T-helper 1 cell treated with Interleukin-12 subunit alpha and Interleukin-12 subunit beta and Interleukin-4 antibody, amounts not matched to agents 30 μg/mL and 1 μg/mL, for 36 hours (primary cell): Measurements from ENCODE around the gene L3MBTL2.
"Not testable (repeated sequence)": the region's sequence is repeated elsewhere in the genome, so short reads cannot be mapped to it uniquely, and the experiment has no call there.

Source experiments
- H3K27ac Mint-ChIP-seq: one replicate; pipeline ENCODE4 v1.8.0; 2021; ENCODE audit warnings: mild to moderate bottlenecking, mixed read lengths
- H3K27me3 Mint-ChIP-seq: one replicate; pipeline ENCODE4 v1.8.0; 2021; ENCODE audit warnings: low read depth, mixed read lengths
- H3K36me3 Mint-ChIP-seq: one replicate; pipeline ENCODE4 v1.8.0; 2021; ENCODE audit warnings: low read depth, mixed read lengths
- H3K4me1 Mint-ChIP-seq: one replicate; pipeline ENCODE4 v1.8.0; 2021; ENCODE audit warnings: low read depth, mixed read lengths
- H3K4me3 Mint-ChIP-seq: one replicate; pipeline ENCODE4 v1.8.0; 2021; ENCODE audit warnings: mild to moderate bottlenecking, moderate library complexity, mixed read lengths
- H3K9me3 Mint-ChIP-seq: one replicate; pipeline ENCODE4 v1.8.0; 2021; ENCODE audit warnings: mixed read lengths

The L3MBTL2 gene

DNA sequence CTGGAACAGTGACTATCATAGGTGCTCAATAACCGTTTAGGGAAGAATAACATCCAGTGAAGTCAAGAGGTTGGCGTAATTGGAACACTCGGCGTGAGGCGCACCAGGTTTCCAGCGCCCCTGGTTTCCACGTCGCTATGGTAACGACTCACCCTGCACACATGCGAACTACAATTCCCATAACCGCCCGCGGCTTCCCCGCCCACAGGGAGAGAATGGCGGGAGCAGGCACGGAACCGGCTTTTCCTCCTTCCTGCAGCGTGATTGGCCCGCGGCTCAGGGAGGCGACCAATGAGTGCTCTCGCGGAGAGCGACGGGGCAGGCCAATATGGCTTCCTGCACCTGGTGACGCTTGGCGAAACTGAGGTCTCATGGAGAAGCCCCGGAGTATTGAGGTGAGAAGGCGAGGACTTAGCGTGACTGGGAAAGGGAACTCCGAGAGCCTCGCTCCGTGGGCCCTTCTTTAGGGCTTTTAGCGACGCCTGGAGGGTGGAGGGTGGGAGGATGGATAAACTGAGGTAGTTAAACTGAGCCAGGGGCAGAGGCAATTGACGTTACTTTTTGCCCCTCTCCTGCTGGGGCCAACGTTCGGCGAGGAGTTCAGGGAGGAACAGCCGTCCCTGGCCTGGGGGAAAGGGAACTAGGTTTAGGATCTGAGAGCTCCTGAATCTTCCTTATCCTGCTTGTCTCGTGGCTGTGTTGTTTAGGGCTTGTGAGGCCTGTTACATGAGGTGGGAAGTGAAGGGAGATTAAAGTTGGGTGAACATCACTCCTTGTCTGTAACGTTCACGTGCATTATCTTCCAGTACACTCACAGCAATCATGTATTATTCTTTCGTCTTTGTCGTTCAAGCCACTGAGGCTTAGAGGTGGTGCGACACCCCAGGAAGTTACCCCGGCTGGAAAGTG, at the start of gene L3MBTL2:
L3MBTL2 (plus strand) TSS at position 321 of the 909 bp plus-strand sequence; CDS start at position 372, 51 bp downstream.
- Mint-ChIP-seq H3K27ac (peak within 1 kb of the TSS; percentile 88), H3K27me3 (peaks cover 13% of the 10 kb centered on the region), H3K9me3 (no peaks in the 10 kb centered on the region), H3K36me3 (peaks cover 11% of the 10 kb centered on the region), H3K4me1 (peaks cover 26% of the 10 kb centered on the region), H3K4me3 (peak within 1 kb of the TSS; percentile 95)

DNA sequence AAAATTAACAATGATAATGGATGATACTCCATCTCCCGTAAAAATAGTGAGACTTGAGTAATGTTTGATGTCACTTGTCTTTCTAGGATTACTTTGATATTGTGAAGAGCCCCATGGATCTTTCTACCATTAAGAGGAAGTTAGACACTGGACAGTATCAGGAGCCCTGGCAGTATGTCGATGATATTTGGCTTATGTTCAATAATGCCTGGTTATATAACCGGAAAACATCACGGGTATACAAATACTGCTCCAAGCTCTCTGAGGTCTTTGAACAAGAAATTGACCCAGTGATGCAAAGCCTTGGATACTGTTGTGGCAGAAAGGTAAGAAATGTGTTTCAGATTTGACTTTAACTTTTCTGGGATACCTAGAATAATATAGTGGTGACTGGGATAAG, 48.0 kb upstream of the L3MBTL2 start:
- Mint-ChIP-seq H3K36me3 (peaks cover 47% of the 10 kb centered on the region), H3K9me3 (no peaks in the 10 kb centered on the region), H3K4me1 (no peaks in the 10 kb centered on the region), H3K27me3 (no peaks in the 10 kb centered on the region), H3K4me3 (no peak overlapping the region), H3K27ac (no peak overlapping the region)

DNA sequence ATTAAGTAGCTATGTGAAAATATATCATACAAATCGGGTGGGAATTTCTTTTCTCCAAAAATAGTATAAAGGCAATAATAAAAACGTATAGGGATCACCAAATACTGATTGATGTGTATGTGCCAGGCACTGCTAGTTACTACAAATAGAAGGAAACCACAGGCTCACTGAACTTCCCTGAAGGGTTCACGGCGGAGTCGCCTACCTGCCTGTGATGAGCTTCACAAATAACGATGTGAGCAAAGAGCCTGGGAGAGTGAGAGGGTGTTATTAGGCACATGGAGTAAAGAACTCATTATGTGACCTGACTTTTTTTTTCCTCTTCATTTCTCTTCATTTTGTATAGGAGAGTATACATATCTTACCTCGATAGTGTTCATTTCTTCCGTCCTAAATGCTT, 36.0 kb upstream of the L3MBTL2 start:
- Mint-ChIP-seq H3K27ac (no peak overlapping the region), H3K36me3 (peaks cover 42% of the 10 kb centered on the region)

DNA sequence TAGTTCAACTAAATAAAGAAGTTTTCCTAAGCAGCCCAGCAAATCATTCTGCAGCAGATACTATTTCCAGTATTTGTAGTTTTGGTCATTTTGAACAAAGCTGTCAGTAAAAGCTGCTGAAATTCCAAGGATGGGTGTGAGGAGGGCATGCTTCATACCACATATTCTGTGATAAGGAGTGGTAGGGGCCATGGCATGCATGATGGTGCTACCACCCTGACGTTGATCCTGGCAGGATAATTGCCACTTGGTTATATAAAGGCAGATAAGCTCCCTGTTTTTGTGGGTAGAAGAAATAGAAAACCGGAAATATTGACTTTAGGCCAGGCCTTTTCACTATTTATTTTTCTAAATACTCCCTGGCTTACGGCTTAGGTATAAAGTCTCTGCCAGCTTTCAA, 33.1 kb upstream of the L3MBTL2 start:
- H3K36me3 Mint-ChIP-seq, result peaks cover 52% of the 10 kb centered on the region
- H3K4me1 Mint-ChIP-seq, result peaks cover 4% of the 10 kb centered on the region
- H3K27ac Mint-ChIP-seq, result no peak overlapping the region
- H3K9me3 Mint-ChIP-seq, result no peaks in the 10 kb centered on the region
- H3K4me3 Mint-ChIP-seq, result no peak overlapping the region
- H3K27me3 Mint-ChIP-seq, result no peaks in the 10 kb centered on the region

More for the DNA sequence above, 36.0 kb upstream of the L3MBTL2 start:
- Mint-ChIP-seq H3K9me3 (no peaks in the 10 kb centered on the region), H3K27me3 (no peaks in the 10 kb centered on the region), H3K4me1 (no peaks in the 10 kb centered on the region), H3K4me3 (no peak overlapping the region)

DNA sequence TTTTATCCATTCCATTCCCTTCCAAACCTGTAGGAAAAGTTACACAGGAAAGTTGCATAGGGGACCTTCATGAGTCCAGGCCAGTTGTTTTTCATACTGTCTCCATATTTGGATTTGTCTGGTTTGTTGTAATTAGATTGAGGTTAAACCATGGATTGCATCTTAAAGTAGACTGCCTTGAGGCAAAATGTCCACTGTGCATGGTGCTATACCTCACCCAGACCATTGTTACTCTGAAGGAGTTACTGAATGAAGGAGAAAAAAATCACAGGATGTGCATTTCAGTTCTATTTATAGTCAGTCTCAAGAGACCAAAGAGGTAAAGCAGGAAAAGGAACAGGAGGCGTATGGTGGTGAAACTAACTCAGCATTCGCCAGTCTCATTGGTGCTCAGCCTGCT, 29.6 kb upstream of the L3MBTL2 start:
- H3K27ac Mint-ChIP-seq, result no peak overlapping the region
- H3K27me3 Mint-ChIP-seq, result no peaks in the 10 kb centered on the region

DNA sequence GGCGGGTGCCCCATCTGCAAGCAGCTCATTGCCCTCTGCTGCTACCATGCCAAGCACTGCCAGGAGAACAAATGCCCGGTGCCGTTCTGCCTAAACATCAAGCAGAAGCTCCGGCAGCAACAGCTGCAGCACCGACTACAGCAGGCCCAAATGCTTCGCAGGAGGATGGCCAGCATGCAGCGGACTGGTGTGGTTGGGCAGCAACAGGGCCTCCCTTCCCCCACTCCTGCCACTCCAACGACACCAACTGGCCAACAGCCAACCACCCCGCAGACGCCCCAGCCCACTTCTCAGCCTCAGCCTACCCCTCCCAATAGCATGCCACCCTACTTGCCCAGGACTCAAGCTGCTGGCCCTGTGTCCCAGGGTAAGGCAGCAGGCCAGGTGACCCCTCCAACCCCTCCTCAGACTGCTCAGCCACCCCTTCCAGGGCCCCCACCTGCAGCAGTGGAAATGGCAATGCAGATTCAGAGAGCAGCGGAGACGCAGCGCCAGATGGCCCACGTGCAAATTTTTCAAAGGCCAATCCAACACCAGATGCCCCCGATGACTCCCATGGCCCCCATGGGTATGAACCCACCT, 28.0 kb upstream of the L3MBTL2 start:
- peaks cover 7% of the 10 kb centered on the region for H3K4me1 Mint-ChIP-seq
- H3K27ac Mint-ChIP-seq, result no peak overlapping the region
- H3K36me3 Mint-ChIP-seq, result peaks cover 50% of the 10 kb centered on the region
- H3K4me3 Mint-ChIP-seq, result no peak overlapping the region
- no peaks in the 10 kb centered on the region for H3K27me3 Mint-ChIP-seq
- no peaks in the 10 kb centered on the region for H3K9me3 Mint-ChIP-seq

More for the DNA sequence above, 29.6 kb upstream of the L3MBTL2 start:
- no peak overlapping the region for H3K4me3 Mint-ChIP-seq
- H3K36me3 Mint-ChIP-seq, result peaks cover 48% of the 10 kb centered on the region
- H3K4me1 Mint-ChIP-seq, result peaks cover 4% of the 10 kb centered on the region
- no peaks in the 10 kb centered on the region for H3K9me3 Mint-ChIP-seq

DNA sequence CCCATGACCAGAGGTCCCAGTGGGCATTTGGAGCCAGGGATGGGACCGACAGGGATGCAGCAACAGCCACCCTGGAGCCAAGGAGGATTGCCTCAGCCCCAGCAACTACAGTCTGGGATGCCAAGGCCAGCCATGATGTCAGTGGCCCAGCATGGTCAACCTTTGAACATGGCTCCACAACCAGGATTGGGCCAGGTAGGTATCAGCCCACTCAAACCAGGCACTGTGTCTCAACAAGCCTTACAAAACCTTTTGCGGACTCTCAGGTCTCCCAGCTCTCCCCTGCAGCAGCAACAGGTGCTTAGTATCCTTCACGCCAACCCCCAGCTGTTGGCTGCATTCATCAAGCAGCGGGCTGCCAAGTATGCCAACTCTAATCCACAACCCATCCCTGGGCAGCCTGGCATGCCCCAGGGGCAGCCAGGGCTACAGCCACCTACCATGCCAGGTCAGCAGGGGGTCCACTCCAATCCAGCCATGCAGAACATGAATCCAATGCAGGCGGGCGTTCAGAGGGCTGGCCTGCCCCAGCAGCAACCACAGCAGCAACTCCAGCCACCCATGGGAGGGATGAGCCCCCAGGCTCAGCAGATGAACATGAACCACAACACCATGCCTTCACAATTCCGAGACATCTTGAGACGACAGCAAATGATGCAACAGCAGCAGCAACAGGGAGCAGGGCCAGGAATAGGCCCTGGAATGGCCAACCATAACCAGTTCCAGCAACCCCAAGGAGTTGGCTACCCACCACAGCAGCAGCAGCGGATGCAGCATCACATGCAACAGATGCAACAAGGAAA, 27.3 kb upstream of the L3MBTL2 start:
- no peaks in the 10 kb centered on the region for H3K9me3 Mint-ChIP-seq
- peaks cover 7% of the 10 kb centered on the region for H3K4me1 Mint-ChIP-seq
- no peak overlapping the region for H3K27ac Mint-ChIP-seq
- H3K36me3 Mint-ChIP-seq, result peaks cover 47% of the 10 kb centered on the region
- H3K27me3 Mint-ChIP-seq, result no peaks in the 10 kb centered on the region
- no peak overlapping the region for H3K4me3 Mint-ChIP-seq

DNA sequence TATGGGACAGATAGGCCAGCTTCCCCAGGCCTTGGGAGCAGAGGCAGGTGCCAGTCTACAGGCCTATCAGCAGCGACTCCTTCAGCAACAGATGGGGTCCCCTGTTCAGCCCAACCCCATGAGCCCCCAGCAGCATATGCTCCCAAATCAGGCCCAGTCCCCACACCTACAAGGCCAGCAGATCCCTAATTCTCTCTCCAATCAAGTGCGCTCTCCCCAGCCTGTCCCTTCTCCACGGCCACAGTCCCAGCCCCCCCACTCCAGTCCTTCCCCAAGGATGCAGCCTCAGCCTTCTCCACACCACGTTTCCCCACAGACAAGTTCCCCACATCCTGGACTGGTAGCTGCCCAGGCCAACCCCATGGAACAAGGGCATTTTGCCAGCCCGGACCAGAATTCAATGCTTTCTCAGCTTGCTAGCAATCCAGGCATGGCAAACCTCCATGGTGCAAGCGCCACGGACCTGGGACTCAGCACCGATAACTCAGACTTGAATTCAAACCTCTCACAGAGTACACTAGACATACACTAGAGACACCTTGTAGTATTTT, 26.6 kb upstream of the L3MBTL2 start:
- H3K4me1 Mint-ChIP-seq, result peaks cover 7% of the 10 kb centered on the region
- H3K4me3 Mint-ChIP-seq, result no peak overlapping the region
- H3K9me3 Mint-ChIP-seq, result no peaks in the 10 kb centered on the region
- H3K27me3 Mint-ChIP-seq, result no peaks in the 10 kb centered on the region
- peaks cover 43% of the 10 kb centered on the region for H3K36me3 Mint-ChIP-seq
- H3K27ac Mint-ChIP-seq, result no peak overlapping the region

DNA sequence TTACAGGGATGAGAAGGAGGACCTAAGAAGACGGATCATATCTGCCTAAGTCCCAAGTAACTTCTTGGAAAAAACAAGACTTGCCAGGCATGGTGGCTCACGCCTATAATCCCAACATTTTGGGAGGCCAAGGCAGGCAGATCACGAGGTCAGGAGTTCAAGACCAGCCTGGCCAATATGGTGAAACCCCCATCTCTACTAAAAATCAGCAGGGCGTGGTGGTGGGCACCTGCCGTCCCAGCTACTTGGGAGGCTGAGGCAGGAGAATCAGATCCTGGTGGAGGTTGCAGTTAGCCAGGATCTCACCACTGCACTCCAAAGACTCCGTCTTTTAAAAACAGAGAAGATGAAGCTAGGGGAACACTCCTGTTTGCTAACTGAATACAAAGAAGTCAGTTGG, 24.8 kb upstream of the L3MBTL2 start:
- not testable (repeated sequence) for H3K27ac Mint-ChIP-seq, H3K27me3 Mint-ChIP-seq, H3K4me3 Mint-ChIP-seq, H3K9me3 Mint-ChIP-seq, H3K4me1 Mint-ChIP-seq
- peaks cover 36% of the 10 kb centered on the region for H3K36me3 Mint-ChIP-seq

DNA sequence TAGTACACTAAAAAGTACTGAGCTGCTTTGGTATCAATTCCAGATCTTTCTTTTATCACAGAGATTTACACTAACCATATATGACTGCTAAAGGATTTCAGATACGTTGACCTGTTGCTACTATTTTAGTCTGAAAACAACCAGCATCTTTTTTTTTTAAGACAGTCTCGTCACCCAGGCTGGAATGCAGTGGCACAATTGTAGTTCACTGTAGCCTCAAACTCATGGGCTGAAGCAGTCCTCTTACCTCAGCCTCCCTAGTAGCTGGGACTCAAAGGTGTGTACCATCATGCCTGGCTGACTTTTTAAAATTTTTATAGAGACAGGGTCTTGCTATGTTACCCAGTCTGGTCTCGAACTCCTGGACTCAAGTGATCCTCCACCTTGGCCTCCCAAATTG, 24.2 kb upstream of the L3MBTL2 start:
- Mint-ChIP-seq H3K27ac (no peak overlapping the region), H3K9me3 (no peaks in the 10 kb centered on the region), H3K4me1 (peaks cover 3% of the 10 kb centered on the region), H3K27me3 (no peaks in the 10 kb centered on the region), H3K4me3 (no peak overlapping the region), H3K36me3 (peaks cover 36% of the 10 kb centered on the region)

DNA sequence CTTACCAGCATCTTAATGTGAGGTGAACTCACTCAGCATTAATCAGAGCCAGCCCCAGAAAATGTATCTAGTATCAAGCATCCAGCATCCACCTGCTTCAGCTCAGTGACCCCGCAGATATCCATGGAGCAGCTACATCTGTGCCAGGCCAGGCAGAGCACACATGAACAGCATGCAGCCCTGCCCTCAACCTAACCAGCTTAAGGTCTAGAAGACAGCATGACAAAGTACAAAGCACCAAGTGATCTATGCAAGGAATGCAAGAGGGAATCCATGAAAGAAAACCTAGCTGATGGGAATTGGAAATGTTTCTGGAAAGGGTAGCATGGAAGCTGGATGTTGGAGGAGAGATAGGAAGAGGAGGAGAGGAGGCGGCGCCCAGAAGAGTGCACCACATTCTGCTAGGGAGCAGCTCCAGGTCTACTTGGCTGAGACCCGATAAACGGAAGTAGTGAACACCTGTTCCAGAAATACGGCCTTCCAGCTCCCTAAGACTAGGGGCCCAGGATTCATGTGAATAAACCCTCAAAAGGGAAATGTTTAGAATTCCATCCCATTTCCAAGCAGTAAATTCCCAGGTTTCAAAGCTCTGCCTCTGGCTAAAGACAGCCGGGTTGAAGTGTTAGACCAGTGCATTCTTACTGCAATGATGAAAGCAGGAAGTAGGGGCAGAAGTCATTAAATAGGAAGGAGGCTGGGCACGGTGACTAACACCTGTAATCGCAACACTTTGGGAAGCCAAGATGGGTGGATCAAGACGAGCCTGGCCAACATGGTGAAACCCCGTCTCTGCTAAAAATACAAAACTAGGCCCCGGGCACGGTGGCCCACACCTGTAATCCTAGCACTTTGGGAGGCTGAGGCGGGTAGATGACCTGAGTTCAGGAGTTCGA, 23.5 kb upstream of the L3MBTL2 start:
- Mint-ChIP-seq H3K27ac (peak overlapping the region; percentile 1), H3K4me1 (peaks cover 3% of the 10 kb centered on the region), H3K4me3 (no peak overlapping the region), H3K9me3 (no peaks in the 10 kb centered on the region), H3K27me3 (no peaks in the 10 kb centered on the region), H3K36me3 (peaks cover 31% of the 10 kb centered on the region)

DNA sequence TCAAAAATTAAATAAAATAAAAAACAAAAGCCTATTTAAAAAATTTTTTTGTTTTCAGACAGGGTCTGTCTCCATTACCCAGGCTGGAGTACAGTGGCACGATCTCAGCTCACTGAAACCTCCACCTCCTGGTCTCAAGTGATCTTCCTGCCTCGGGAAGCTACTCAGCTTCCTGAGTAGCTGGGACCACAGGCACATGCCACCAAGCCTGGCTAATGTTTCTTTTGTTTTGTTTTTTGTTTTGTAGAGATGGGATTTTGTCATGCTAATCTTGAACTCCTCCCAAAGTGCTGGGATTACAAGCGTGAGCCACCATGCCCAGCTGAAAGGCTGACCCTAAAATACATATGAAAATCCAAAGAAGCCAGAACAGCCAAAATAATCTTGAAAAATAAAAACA, 20.4 kb upstream of the L3MBTL2 start:
- peaks cover 2% of the 10 kb centered on the region for H3K27me3 Mint-ChIP-seq
- H3K4me3 Mint-ChIP-seq, result no peak overlapping the region
- H3K27ac Mint-ChIP-seq, result no peak overlapping the region
- H3K36me3 Mint-ChIP-seq, result peaks cover 11% of the 10 kb centered on the region
- H3K9me3 Mint-ChIP-seq, result no peaks in the 10 kb centered on the region
- peaks cover 3% of the 10 kb centered on the region for H3K4me1 Mint-ChIP-seq

DNA sequence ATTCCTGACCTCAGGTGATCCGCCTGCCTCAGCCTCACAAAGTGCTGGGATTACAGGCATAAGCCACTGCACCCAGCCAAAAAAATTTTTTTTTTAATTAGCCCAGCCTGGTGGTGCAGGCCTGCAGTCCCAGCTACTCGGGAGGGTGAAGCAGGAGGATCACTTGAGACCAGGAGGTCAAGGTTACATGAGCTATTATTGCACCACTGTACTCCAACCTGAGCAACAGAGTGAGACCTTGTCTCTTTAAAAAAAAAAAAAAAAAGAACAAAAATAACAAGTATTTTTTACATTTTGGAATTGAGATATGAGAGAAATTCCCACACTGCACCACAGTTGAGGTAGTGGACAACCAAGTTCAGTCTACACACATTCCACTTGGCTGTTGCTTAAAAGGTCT, 13.6 kb upstream of the L3MBTL2 start:
- Mint-ChIP-seq H3K27me3 (peaks cover 22% of the 10 kb centered on the region), H3K36me3 (no peaks in the 10 kb centered on the region), H3K4me1 (no peaks in the 10 kb centered on the region), H3K9me3 (no peaks in the 10 kb centered on the region), H3K4me3 (no peak overlapping the region), H3K27ac (no peak overlapping the region)

DNA sequence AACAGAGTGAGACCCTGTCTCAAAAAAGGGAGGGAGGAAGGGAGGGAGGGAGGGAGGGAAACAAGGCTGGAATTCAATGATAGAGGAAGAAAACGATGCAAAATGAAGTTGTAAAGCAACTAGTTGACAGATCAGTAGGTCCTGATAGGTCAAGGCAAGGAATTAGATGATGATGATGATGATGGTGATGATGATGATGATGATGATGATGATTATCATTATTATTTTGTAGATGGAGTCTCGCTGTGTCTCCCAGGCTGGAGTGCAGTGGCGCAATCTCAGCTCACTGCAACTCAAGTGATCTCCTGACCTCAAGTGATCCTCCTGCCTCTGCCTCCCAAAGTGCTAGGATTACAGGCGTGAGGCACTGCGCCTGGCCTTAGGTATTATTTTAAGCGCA, 11.3 kb upstream of the L3MBTL2 start:
- H3K9me3 Mint-ChIP-seq, result no peaks in the 10 kb centered on the region
- H3K27ac Mint-ChIP-seq, result no peak overlapping the region
- H3K4me3 Mint-ChIP-seq, result peak overlapping the region; percentile 9
- peaks cover 8% of the 10 kb centered on the region for H3K4me1 Mint-ChIP-seq
- peaks cover 36% of the 10 kb centered on the region for H3K27me3 Mint-ChIP-seq
- H3K36me3 Mint-ChIP-seq, result no peaks in the 10 kb centered on the region
